HEK293 (cell line): ENCODE results near the gene DDX20.

Experiments used
- CTCF ChIA-PET: fragments of 350-600 bp; formaldehyde crosslinking; extraction: SDS; loops from one replicate; lab custom pipeline; 2021; ENCODE audit warnings: antibody characterized with exemption; lab: Yijun Ruan, JAX
- POLR2A ChIA-PET: fragments of 300-600 bp; formaldehyde crosslinking; extraction: SDS; loops from one replicate; lab custom pipeline; 2020; ENCODE audit warnings: antibody characterized with exemption, inconsistent platforms; lab: Yijun Ruan, JAX
- H3K27ac ChIP-seq: fragments of 200-500 bp; sonication (Bioruptor generic); 2 replicates; pipeline ENCODE4 v1.5.1; 2014; ENCODE audit warnings: low read depth, low read length, control low read depth, inconsistent platforms; ENCODE audit errors: extremely low read depth
- H3K36me3 ChIP-seq, 2 experiments: fragments of 200-500 bp in 1 of 2; sonication (Bioruptor generic) in 1 of 2; 1 replicate in 1 of 2; 2 replicates in 1 of 2; pipeline ENCODE4 v1.5.1; 2014 to 2017; ENCODE audit warnings: inconsistent platforms in 2 of 2, low read length in 2 of 2; ENCODE audit not compliant: control insufficient read depth in 2 of 2, insufficient read depth in 1 of 2
- H3K4me1 ChIP-seq: fragments of 200-500 bp; sonication (Bioruptor generic); 2 replicates; pipeline ENCODE4 v1.5.1; 2014; ENCODE audit warnings: mild to moderate bottlenecking, low read length, inconsistent platforms; ENCODE audit not compliant: control insufficient read depth, insufficient read depth
- H3K4me3 ChIP-seq: 2 replicates; pipeline ENCODE4 v1.5.1; 2011; ENCODE audit warnings: low read depth, mild to moderate bottlenecking, control low read depth, low read length, moderate library complexity
- H3K9me3 ChIP-seq: fragments of 200-500 bp; sonication (Bioruptor generic); 2 replicates; pipeline ENCODE4 v1.5.1; 2014; ENCODE audit warnings: low read depth, low read length, inconsistent platforms; ENCODE audit not compliant: control insufficient read depth, insufficient read depth
- EGR2 ChIP-seq: fragments of 450-650 bp; formaldehyde crosslinking; IDR thresholded peaks from 2 replicates; pipeline ENCODE4 v1.5.1; 2016; ENCODE audit warnings: low read depth, missing biosample characterization, missing genetic modification characterization
- FEZF1 ChIP-seq: fragments of 450-650 bp; formaldehyde crosslinking; IDR thresholded peaks from 2 replicates; pipeline ENCODE4 v1.5.1; 2016; ENCODE audit warnings: missing biosample characterization, missing genetic modification characterization
- HIC1 ChIP-seq: fragments of 450-650 bp; formaldehyde crosslinking; IDR thresholded peaks from 2 replicates; pipeline ENCODE4 v1.5.1; 2016; ENCODE audit warnings: missing biosample characterization, missing genetic modification characterization
- HOXA7 ChIP-seq: sonication (generic); formaldehyde crosslinking; IDR thresholded peaks from 2 replicates; pipeline ENCODE4 v1.8.1; 2022; ENCODE audit warnings: missing genetic modification reagents, borderline replicate concordance
- IKZF3 ChIP-seq: fragments of 450-650 bp; IDR thresholded peaks from 2 replicates; pipeline ENCODE4 v1.5.0; 2018; ENCODE audit warnings: missing biosample characterization, mild to moderate bottlenecking, missing genetic modification characterization, moderate library complexity
- KLF7 ChIP-seq: fragments of 450-650 bp; formaldehyde crosslinking; IDR thresholded peaks from 2 replicates; pipeline ENCODE4 v1.5.1; 2016; ENCODE audit warnings: missing biosample characterization, missing genetic modification characterization, borderline replicate concordance
- PRDM1 ChIP-seq: fragments of 450-650 bp; formaldehyde crosslinking; IDR thresholded peaks from 2 replicates; pipeline ENCODE4; 2016; ENCODE audit warnings: missing biosample characterization, missing genetic modification characterization
- RBAK ChIP-seq: fragments of 450-650 bp; formaldehyde crosslinking; IDR thresholded peaks from 2 replicates; pipeline ENCODE4 v1.5.1; 2016; ENCODE audit warnings: missing biosample characterization, missing genetic modification characterization
- SCRT2 ChIP-seq: fragments of 450-650 bp; formaldehyde crosslinking; IDR thresholded peaks from 2 replicates; pipeline ENCODE4 v1.5.1; 2016; ENCODE audit warnings: missing biosample characterization, missing genetic modification characterization
- ZBTB21 ChIP-seq: fragments of 450-650 bp; formaldehyde crosslinking; IDR thresholded peaks from 2 replicates; pipeline ENCODE4 v1.5.1; 2017; ENCODE audit warnings: missing biosample characterization, missing genetic modification characterization
- ZFHX2 ChIP-seq: fragments of 450-650 bp; formaldehyde crosslinking; conservative IDR thresholded peaks from 2 replicates; pipeline ENCODE4 v1.5.1; 2016; ENCODE audit warnings: missing biosample characterization, missing genetic modification characterization
- ZNF155 ChIP-seq: fragments of 450-650 bp; formaldehyde crosslinking; IDR thresholded peaks from 2 replicates; pipeline ENCODE4 v1.5.1; 2016; ENCODE audit warnings: missing biosample characterization, missing genetic modification characterization
- ZNF280C ChIP-seq: fragments of 450-650 bp; formaldehyde crosslinking; IDR thresholded peaks from 2 replicates; pipeline ENCODE4 v1.5.1; 2016; ENCODE audit warnings: missing biosample characterization, missing genetic modification characterization
- ZNF302 ChIP-seq: fragments of 450-650 bp; formaldehyde crosslinking; IDR thresholded peaks from 2 replicates; pipeline ENCODE4 v1.5.1; 2016; ENCODE audit warnings: missing biosample characterization, missing genetic modification characterization, low read depth
- ZNF354C ChIP-seq: fragments of 450-650 bp; formaldehyde crosslinking; IDR thresholded peaks from 2 replicates; pipeline ENCODE4 v1.5.1; 2016; ENCODE audit warnings: missing biosample characterization, missing genetic modification characterization, low read depth, borderline replicate concordance
- ZNF391 ChIP-seq: fragments of 450-650 bp; formaldehyde crosslinking; IDR thresholded peaks from 2 replicates; pipeline ENCODE4 v1.5.1; 2016; ENCODE audit warnings: low read depth, missing biosample characterization, missing genetic modification characterization, borderline replicate concordance
- ZNF449 ChIP-seq: fragments of 450-650 bp; formaldehyde crosslinking; IDR thresholded peaks from 2 replicates; pipeline ENCODE4 v1.5.1; 2017; ENCODE audit warnings: missing biosample characterization, mild to moderate bottlenecking, missing genetic modification characterization, moderate library complexity
- ZNF514 ChIP-seq: fragments of 450-650 bp; formaldehyde crosslinking; IDR thresholded peaks from 2 replicates; pipeline ENCODE4 v1.5.1; 2016; ENCODE audit warnings: missing biosample characterization, missing genetic modification characterization
- ZNF548 ChIP-seq: fragments of 450-650 bp; formaldehyde crosslinking; IDR thresholded peaks from 2 replicates; pipeline ENCODE4 v1.5.1; 2016; ENCODE audit warnings: missing biosample characterization, missing genetic modification characterization
- ZNF555 ChIP-seq: fragments of 450-650 bp; formaldehyde crosslinking; conservative IDR thresholded peaks from 2 replicates; pipeline ENCODE4 v1.5.1; 2017; ENCODE audit warnings: missing biosample characterization, mild to moderate bottlenecking, missing genetic modification characterization, inconsistent platforms
- ZNF623 ChIP-seq: fragments of 450-650 bp; formaldehyde crosslinking; IDR thresholded peaks from 2 replicates; pipeline ENCODE4 v1.5.1; 2016; ENCODE audit warnings: missing biosample characterization, missing genetic modification characterization
- ZNF626 ChIP-seq: fragments of 450-650 bp; sonication (Bioruptor Pico); formaldehyde crosslinking; IDR thresholded peaks from 2 replicates; pipeline ENCODE4 v1.5.1; 2018; ENCODE audit warnings: missing biosample characterization, missing genetic modification characterization, inconsistent platforms
- TF ChIP-seq, protein P1 (sequence below): fragments of 450-650 bp; formaldehyde crosslinking; IDR thresholded peaks from 2 replicates; pipeline ENCODE4 v1.5.1; 2016; ENCODE audit warnings: missing biosample characterization, missing genetic modification characterization
- TF ChIP-seq, protein P2 (sequence below): fragments of 450-650 bp; formaldehyde crosslinking; IDR thresholded peaks from 2 replicates; pipeline ENCODE4 v1.5.1; 2016; ENCODE audit warnings: missing biosample characterization, missing genetic modification characterization
- TF ChIP-seq, protein P3 (sequence below): fragments of 450-650 bp; formaldehyde crosslinking; IDR thresholded peaks from 2 replicates; pipeline ENCODE4 v1.5.1; 2016; ENCODE audit warnings: missing biosample characterization, missing genetic modification characterization, borderline replicate concordance

The DDX20 gene

DNA sequence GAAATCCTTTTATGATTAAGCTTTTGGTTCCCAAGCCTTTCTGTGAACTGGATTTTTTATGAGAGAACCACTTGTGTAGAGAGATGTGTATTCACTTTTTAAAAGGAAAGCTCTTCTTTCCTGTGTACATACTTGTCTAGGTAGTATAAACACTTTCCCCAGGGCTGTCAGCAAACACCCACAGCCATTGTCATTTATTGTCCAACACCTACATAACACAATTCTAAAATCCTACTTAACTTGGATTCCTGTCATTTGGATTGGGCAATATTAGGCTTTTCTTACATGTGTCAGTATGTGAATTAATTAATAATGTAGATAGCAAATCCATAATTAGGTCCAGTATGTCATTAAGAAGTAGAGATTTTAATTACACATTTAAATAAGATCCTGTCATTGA, 12.3 kb downstream of the DDX20 start:
- Histone ChIP-seq H3K27ac (no peak overlapping the region), H3K4me1 (no peaks in the 10 kb centered on the region), H3K9me3 (no peaks in the 10 kb centered on the region), H3K36me3 (peaks cover 12 to 67% of the 10 kb centered on the region in 2 experiments), H3K4me3 (no peak overlapping the region)
- CTCF ChIA-PET = interaction anchor here (0.8 to 5.3 kb wide), 9 partner anchors 12 to 843 kb away, joined by 3 to 83 read pairs (median 5); partner anchors contain the start of gene DDX20
- POLR2A ChIA-PET = interaction anchor here (1.0 kb wide), 2 partner anchors 13 to 29 kb away, joined by 3 to 5 read pairs; partner anchors contain the start of gene INKA2
- TF ChIP-seq ZNF155 (tag by site-specific recombination) (no peak), ZNF280C (tag by site-specific recombination) (no peak), ZNF623 (no peak), ZFHX2 (peak; percentile 70), ZBTB21 (no peak), ZNF302 (tag by site-specific recombination) (no peak), IKZF3 (tag by site-specific recombination) (no peak), PRDM1 (tag by site-specific recombination) (0 out of 2 replicates have a peak, but pooled peaks have one; percentile 16), ZNF548 (tag by site-specific recombination) (no peak), ZNF514 (no peak), HOXA7 (no peak), FEZF1 (tag by site-specific recombination) (no peak), HIC1 (tag by site-specific recombination) (no peak), EGR2 (tag by site-specific recombination) (peak; percentile 59; the same call in 1 of the 2 replicates), ZNF391 (tag by site-specific recombination) (no peak), ZNF626 (tag by site-specific recombination) (no peak), ZNF354C (tag by site-specific recombination) (no peak), RBAK (tag by site-specific recombination) (no peak), ZNF555 (no peak), ZNF449 (tag by site-specific recombination) (no peak), KLF7 (tag by site-specific recombination) (no peak), SCRT2 (no peak)
- TF ChIP-seq, protein P1, sequence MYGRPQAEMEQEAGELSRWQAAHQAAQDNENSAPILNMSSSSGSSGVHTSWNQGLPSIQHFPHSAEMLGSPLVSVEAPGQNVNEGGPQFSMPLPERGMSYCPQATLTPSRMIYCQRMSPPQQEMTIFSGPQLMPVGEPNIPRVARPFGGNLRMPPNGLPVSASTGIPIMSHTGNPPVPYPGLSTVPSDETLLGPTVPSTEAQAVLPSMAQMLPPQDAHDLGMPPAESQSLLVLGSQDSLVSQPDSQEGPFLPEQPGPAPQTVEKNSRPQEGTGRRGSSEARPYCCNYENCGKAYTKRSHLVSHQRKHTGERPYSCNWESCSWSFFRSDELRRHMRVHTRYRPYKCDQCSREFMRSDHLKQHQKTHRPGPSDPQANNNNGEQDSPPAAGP (tag by site-specific recombination) = no peak
- TF ChIP-seq, protein P2, sequence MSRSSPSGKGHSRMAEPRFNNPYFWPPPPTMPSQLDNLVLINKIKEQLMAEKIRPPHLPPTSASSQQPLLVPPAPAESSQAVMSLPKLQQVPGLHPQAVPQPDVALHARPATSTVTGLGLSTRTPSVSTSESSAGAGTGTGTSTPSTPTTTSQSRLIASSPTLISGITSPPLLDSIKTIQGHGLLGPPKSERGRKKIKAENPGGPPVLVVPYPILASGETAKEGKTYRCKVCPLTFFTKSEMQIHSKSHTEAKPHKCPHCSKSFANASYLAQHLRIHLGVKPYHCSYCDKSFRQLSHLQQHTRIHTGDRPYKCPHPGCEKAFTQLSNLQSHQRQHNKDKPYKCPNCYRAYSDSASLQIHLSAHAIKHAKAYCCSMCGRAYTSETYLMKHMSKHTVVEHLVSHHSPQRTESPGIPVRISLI (tag by site-specific recombination) = no peak
- TF ChIP-seq, protein P3, sequence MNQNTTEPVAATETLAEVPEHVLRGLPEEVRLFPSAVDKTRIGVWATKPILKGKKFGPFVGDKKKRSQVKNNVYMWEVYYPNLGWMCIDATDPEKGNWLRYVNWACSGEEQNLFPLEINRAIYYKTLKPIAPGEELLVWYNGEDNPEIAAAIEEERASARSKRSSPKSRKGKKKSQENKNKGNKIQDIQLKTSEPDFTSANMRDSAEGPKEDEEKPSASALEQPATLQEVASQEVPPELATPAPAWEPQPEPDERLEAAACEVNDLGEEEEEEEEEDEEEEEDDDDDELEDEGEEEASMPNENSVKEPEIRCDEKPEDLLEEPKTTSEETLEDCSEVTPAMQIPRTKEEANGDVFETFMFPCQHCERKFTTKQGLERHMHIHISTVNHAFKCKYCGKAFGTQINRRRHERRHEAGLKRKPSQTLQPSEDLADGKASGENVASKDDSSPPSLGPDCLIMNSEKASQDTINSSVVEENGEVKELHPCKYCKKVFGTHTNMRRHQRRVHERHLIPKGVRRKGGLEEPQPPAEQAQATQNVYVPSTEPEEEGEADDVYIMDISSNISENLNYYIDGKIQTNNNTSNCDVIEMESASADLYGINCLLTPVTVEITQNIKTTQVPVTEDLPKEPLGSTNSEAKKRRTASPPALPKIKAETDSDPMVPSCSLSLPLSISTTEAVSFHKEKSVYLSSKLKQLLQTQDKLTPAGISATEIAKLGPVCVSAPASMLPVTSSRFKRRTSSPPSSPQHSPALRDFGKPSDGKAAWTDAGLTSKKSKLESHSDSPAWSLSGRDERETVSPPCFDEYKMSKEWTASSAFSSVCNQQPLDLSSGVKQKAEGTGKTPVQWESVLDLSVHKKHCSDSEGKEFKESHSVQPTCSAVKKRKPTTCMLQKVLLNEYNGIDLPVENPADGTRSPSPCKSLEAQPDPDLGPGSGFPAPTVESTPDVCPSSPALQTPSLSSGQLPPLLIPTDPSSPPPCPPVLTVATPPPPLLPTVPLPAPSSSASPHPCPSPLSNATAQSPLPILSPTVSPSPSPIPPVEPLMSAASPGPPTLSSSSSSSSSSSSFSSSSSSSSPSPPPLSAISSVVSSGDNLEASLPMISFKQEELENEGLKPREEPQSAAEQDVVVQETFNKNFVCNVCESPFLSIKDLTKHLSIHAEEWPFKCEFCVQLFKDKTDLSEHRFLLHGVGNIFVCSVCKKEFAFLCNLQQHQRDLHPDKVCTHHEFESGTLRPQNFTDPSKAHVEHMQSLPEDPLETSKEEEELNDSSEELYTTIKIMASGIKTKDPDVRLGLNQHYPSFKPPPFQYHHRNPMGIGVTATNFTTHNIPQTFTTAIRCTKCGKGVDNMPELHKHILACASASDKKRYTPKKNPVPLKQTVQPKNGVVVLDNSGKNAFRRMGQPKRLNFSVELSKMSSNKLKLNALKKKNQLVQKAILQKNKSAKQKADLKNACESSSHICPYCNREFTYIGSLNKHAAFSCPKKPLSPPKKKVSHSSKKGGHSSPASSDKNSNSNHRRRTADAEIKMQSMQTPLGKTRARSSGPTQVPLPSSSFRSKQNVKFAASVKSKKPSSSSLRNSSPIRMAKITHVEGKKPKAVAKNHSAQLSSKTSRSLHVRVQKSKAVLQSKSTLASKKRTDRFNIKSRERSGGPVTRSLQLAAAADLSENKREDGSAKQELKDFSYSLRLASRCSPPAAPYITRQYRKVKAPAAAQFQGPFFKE = no peak
